Skeletal muscle tissue (tissue), 4 donors: ENCODE results near the gene CELSR3. TPM values are rescaled to one million over a fixed set of nuclear protein-coding genes. Genes with fewer than 3 reads are reported as not detected.

Experiments used
- H3K27ac ChIP-seq: one replicate; pipeline ENCODE4 v1.7.0; 2013; ENCODE audit warnings: mild to moderate bottlenecking, low read depth, low read length, inconsistent platforms
- H3K27me3 ChIP-seq, 3 donors: one replicate each; pipeline ENCODE4 v1.7.0; 2013; ENCODE audit warnings: low read length in 3 of 3; ENCODE audit not compliant: control insufficient read depth in 3 of 3, insufficient read depth in 3 of 3
- H3K36me3 ChIP-seq, 3 donors: one replicate each; pipeline ENCODE4 v1.7.0; 2013; ENCODE audit warnings: low read length in 3 of 3; ENCODE audit not compliant: control insufficient read depth in 3 of 3, insufficient read depth in 3 of 3
- H3K4me1 ChIP-seq, 3 donors: one replicate each; pipeline ENCODE4 v1.7.0; 2013; ENCODE audit warnings: low read length in 3 of 3, mild to moderate bottlenecking in 3 of 3; ENCODE audit not compliant: control insufficient read depth in 3 of 3, insufficient read depth in 3 of 3
- H3K4me3 ChIP-seq, 3 donors: one replicate each; pipeline ENCODE4 v1.7.0; 2013; ENCODE audit warnings: low read length in 3 of 3
- H3K9ac ChIP-seq, 3 donors: one replicate each; pipeline ENCODE4 v1.7.0; 2013; ENCODE audit warnings: low read length in 3 of 3, mild to moderate bottlenecking in 3 of 3, moderate library complexity in 2 of 3, low read depth in 1 of 3
- H3K9me3 ChIP-seq, 3 donors: one replicate each; pipeline ENCODE4 v1.7.0; 2013; ENCODE audit warnings: low read length in 3 of 3; ENCODE audit not compliant: control insufficient read depth in 3 of 3
- total RNA-seq: library from RNA; depleted of rRNA; stranded (reverse); fragments of >200 nt; gene quantifications from one replicate; pipeline ENCODE4 v1.2.3, GENCODE V29; 2014
- donor health status: Osteomylitis.

CELSR3 gene
- total RNA-seq, 1 donor from 2014 or later, result under 0.01 TPM

DNA sequence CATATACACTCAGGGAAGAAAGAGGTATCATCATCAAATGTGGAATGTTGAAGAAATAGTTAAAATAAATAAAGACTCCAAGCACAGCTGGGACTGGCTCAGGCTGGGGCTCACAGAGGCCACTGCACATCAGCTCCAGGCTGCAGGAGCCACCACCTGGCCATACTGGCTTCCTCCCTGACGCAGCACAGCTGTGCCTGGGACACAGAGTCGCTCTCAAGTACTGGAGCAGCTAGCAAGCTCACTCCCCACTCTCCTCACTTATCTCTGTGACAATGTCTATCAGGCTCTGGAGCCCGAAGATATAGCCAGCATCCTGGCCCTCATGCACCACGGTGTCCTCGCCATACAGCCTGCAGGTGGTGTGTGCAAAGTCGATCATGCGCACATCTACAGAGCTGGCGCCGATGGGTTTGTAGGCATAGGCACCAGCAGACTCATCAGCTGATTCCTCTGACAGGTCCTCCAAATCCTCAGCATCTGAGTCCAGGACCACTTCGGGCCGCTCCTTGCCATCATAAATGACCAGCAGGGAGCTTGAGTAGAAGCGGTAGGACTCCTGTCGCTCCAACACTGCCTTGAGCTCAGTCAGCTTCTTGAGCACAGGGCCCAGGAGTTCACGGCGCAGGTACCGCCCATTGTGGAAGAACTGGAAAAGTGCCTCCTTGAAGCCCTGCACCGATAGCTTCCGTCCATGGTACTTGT, 25.5 kb upstream of the CELSR3 start:
- Histone ChIP-seq H3K36me3 (peaks cover 43 to 52% (median 47%) of the 10 kb centered on the region in 3 donors), H3K4me1 (peaks cover 27 to 41% (median 35%) of the 10 kb centered on the region in 3 donors), H3K27ac (no peak overlapping the region)

DNA sequence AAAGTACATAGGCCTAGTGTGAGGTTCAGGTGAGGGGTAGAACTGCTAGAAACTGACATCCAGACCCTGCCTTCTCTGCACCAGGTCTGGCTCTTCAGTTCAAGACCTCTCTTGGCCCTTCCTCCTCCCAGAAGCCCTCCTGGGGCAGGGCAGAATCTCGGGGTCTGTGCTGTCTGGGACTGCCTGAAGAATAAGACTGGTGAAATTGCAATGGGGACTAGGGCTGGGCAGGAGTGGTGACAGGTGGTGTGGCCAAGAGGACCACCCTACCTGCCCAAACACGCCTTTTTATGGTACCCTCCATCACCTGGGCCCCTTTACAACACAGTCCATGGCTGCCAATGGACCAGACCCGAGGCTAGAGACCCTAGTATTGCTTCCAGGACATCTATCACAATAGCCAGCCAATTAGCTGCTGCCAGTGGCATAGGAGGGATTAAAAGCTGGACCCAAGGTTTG, 24.6 kb upstream of the CELSR3 start:
- peaks cover 36 to 44% (median 43%) of the 10 kb centered on the region in 3 donors for H3K36me3 ChIP-seq
- no peak overlapping the region for H3K27ac ChIP-seq
- H3K4me1 ChIP-seq, result peaks cover 27 to 41% (median 35%) of the 10 kb centered on the region in 3 donors
- H3K9me3 ChIP-seq, result no peaks in the 10 kb centered on the region
- no peak overlapping the region for H3K4me3 ChIP-seq
- peak overlapping the region in 1 of 3 donors; percentile 54 for H3K9ac ChIP-seq
- H3K27me3 ChIP-seq, result no peaks in the 10 kb centered on the region

More for the DNA sequence above, 25.5 kb upstream of the CELSR3 start:
- Histone ChIP-seq H3K4me3 (no peak overlapping the region), H3K9ac (peak overlapping the region in 1 of 3 donors; percentile 3), H3K27me3 (no peaks in the 10 kb centered on the region), H3K9me3 (no peaks in the 10 kb centered on the region)

DNA sequence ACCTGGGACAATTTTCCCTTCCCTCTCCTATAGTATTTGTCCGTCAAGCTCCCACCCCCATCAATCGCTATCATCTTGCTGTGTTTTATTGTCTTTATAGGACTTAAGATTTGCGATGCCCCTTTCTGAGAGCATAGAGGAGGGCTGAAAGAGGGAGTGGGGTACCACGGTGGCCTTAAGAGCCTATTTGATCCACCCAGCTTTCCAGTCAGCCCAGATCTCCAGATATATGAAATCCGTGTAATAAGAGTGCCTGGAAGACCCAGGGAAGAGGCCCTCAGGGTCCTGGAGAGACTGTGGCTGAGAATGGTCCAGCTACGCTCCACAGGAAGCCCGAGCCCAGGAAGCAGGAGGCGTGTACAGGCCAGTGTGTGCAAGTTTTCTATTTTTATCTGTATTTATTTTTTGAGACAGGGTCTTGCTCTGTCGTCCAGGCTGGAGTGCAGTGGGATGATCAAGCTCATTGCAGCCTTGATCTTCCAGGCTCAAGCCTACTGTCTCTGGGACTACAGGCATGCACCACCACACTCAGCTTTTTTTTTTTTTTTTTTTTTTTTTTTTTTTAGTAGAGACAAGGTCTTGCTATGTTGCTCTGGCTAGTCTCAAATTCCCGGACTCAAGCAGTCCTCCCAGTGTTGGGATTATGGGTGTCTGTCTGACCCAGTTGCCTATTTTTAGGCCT, 24.0 kb upstream of the CELSR3 start:
- Histone ChIP-seq H3K4me3 (peak overlapping the region in 2 of 3 donors; percentile 74 to 98), H3K36me3 (peaks cover 39 to 45% (median 43%) of the 10 kb centered on the region in 3 donors), H3K9ac (peak overlapping the region; percentile 79 to 96 (median 85)), H3K27ac (no peak overlapping the region), H3K9me3 (no peaks in the 10 kb centered on the region), H3K4me1 (peaks cover 27 to 41% (median 35%) of the 10 kb centered on the region in 3 donors), H3K27me3 (no peaks in the 10 kb centered on the region)

DNA sequence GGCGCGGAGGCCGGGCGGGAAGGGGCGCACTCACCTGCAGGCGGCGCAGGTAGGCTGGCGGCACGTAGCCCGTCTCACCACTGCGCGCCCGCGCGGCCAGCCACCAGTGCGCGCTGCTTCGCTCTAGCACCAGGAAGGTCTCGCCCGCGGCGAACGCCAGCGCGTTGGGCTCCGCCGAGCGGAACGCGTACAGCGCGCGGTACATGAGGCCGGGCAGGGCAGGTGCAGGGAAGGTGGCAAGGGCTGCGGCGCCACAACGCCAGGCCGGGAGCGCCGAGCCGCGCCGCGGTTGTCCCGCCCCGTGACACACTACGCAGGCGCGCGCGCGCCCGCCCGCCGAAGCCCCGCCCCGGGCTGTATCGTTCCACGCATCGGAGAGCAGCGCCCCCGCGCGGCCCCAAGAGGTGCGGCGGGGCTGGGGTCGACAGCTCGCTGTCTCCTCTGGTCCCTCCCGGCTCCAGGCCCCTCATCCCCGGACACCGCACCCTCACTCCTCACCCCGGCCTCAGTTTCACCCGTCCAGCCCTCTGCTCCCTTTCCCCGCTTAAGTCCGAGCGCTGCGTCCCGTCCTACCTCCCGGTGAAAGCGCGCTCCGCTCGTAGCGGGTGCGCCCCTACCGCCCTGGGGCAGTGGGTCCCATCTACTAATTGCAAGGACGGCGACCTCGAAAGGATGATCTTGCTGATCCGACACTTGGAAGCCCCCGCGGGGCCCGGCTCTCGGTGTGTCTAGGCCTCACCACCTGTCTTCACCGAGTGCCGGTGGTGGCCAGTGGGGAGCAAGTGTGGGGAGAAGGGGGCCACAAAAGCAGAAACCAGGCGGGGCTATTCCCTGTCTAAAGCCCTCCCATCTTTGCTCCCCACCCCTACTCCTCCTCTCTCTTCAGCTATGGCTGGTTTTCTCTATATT, 23.2 kb upstream of the CELSR3 start, which contains the start of gene NCKIPSD:
Gene NCKIPSD (minus strand): TSS at position 313 of the 909 bp plus-strand sequence. CDS start 108 bp downstream, at position 205.
- Histone ChIP-seq H3K4me1 (peaks cover 27 to 41% (median 35%) of the 10 kb centered on the region in 3 donors), H3K9me3 (no peaks in the 10 kb centered on the region), H3K36me3 (peaks cover 43 to 48% (median 46%) of the 10 kb centered on the region in 3 donors), H3K9ac (peak within 1 kb of the TSS; percentile 79 to 96 (median 85)), H3K4me3 (peak within 1 kb of the TSS; percentile 74 to 99 (median 98)), H3K27ac (peak within 1 kb of the TSS; percentile 58), H3K27me3 (no peaks in the 10 kb centered on the region)

DNA sequence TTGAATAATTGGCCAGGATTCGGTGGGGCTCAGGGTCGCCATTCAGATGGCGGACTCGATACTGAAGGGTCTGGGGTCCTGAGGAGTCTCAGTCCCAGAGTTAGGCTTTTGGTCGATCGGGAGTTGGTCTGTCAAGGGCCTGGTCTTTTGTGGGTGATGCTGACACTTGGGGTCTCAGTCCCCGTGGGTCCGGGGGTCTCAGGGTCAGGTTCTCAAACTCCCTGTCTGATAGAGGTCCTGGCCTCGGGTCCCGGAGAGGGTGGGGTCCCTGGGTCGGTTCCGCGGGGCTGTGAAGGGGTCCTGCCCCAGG, 22.6 kb upstream of the CELSR3 start:
- H3K27ac ChIP-seq, result peak overlapping the region; percentile 58

DNA sequence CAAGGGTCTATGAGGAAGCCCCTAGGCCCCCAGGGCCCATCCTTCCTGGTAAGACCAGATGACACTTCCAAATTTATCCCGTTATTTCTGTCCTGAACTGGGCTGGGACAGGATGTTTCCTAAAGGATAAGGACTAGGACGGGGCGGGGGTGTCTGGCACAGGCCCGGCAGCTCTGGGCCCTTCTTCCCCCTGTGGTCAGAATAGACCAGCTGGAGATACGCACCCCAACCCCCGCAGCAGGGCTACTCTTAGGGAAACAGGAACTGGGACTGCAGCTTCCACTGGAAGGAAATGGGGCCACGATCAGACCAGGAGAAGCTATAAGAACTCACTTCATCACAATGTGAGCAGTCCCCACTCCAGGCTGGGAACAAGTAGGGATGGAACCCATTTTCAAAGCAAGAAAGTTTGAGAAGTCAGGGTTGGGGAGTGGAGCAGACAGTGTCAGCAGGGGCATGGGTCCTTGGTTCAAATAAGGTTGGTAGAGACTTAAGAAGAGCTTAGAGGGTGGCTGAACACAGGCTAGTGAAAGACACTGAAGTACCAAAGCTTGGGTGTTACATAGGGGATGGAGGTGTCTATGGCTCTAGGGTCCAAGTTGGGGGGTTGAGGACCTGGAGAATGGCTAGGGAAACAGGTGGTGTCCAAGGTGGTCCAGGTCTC, 21.9 kb upstream of the CELSR3 start:
- H3K9ac ChIP-seq, result peak overlapping the region; percentile 43 to 54 (median 46)
- H3K27ac ChIP-seq, result no peak overlapping the region
- peaks cover 52% of the 10 kb centered on the region in 3 donors for H3K36me3 ChIP-seq
- no peaks in the 10 kb centered on the region for H3K27me3 ChIP-seq
- H3K4me1 ChIP-seq, result peaks cover 27 to 44% (median 35%) of the 10 kb centered on the region in 3 donors
- H3K9me3 ChIP-seq, result no peaks in the 10 kb centered on the region
- H3K4me3 ChIP-seq, result peak overlapping the region; percentile 58 to 99 (median 74)

More for the DNA sequence above, 22.6 kb upstream of the CELSR3 start:
- Histone ChIP-seq H3K9ac (peak overlapping the region; percentile 79 to 96 (median 85)), H3K27me3 (no peaks in the 10 kb centered on the region), H3K36me3 (peaks cover 47 to 52% (median 50%) of the 10 kb centered on the region in 3 donors), H3K4me1 (peaks cover 27 to 41% (median 35%) of the 10 kb centered on the region in 3 donors), H3K4me3 (peak overlapping the region; percentile 74 to 99 (median 98)), H3K9me3 (no peaks in the 10 kb centered on the region)

DNA sequence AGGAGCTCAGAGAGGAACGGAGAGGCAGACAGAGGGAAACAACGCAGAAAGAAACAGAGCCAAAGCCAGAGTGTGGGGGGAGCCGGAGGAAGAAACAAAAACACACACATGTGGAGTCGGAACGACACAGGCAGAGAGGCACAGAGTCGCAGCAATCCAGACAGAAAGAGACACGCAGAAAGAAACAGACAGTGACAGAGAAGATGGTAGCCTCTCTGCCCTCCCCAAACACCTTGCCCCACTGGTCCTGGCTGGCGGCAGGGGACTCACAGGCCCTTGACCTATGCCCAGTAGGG, 21.3 kb upstream of the CELSR3 start:
- Histone ChIP-seq H3K9me3 (no peaks in the 10 kb centered on the region), H3K36me3 (peaks cover 50 to 52% (median 51%) of the 10 kb centered on the region in 3 donors), H3K27ac (no peak overlapping the region), H3K4me1 (peaks cover 27 to 44% (median 35%) of the 10 kb centered on the region in 3 donors), H3K9ac (peak overlapping the region in 2 of 3 donors; percentile 46 to 54), H3K4me3 (peak overlapping the region in 1 of 3 donors; percentile 29), H3K27me3 (no peaks in the 10 kb centered on the region)

DNA sequence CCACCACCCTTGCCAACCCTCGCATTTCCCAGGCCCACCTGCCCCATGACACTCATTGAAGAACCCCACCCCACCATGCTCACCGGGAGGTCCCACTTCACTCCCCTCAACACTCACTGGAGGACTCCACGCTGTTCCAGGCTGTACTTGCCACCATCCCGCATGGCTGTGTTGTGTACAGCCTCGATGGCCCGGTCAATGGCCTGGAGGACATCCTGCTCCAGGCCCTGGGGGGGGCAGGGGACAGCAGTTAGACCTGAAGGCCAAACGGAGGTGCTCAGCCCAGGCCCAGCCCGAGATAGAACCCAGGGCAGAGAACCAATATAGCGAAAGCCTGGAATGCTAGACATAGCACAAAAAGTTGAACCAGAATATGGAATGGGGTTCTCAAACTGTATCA, 20.1 kb upstream of the CELSR3 start:
- Histone ChIP-seq H3K36me3 (peaks cover 46 to 50% (median 50%) of the 10 kb centered on the region in 3 donors), H3K9ac (no peak overlapping the region), H3K27me3 (no peaks in the 10 kb centered on the region), H3K9me3 (no peaks in the 10 kb centered on the region), H3K27ac (no peak overlapping the region), H3K4me3 (no peak overlapping the region), H3K4me1 (peaks cover 27 to 44% (median 35%) of the 10 kb centered on the region in 3 donors)

DNA sequence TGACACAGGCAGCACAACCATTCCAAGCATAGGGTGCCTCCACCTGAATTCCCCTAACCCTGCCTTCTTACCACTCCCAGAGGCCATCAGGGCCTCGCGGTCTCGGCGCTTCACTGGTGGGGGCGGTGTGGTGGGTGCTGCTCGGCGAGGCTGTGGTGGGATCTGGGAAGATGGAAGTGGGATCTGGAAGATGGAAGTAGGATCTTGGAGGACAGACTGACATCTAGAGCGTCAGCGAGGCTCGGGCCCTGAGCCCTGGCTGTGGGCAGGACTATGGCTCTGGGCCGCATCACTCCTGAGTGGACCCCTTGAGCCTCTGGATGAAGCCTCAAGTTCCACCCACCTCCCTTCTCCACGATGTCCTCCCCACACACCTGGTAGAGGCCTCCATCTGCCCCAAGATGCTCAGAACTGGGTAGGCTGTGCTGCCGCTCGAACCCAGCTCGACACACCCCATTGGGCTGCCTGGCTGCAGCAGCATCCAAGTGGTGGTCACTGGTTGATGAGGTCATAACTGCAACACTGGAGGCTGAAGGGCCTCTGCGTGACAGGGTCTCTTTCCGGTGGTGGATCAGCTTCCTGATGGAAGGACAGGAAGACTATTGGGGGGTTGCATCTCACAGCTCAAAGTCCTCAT, 19.4 kb upstream of the CELSR3 start:
- H3K27ac ChIP-seq, result no peak overlapping the region
- H3K4me3 ChIP-seq, result no peak overlapping the region
- peaks cover 23 to 38% (median 30%) of the 10 kb centered on the region in 3 donors for H3K4me1 ChIP-seq
- H3K36me3 ChIP-seq, result peaks cover 40 to 49% (median 46%) of the 10 kb centered on the region in 3 donors
- no peaks in the 10 kb centered on the region for H3K9me3 ChIP-seq
- H3K9ac ChIP-seq, result no peak overlapping the region
- no peaks in the 10 kb centered on the region for H3K27me3 ChIP-seq
